GM19351 (cell line): Measurements from ENCODE around the gene ZNF423.
"Not testable (repeated sequence)": the region's sequence is repeated elsewhere in the genome, so short reads cannot be mapped to it uniquely, and the experiment has no call there.

Source experiments
- ATAC-seq: cut with Tn5 transposase; IDR thresholded peaks from one replicate; pipeline ENCODE4 v1.9.1; 2021; ENCODE audit warnings: mild to moderate bottlenecking, moderate library complexity; ENCODE audit not compliant: unreplicated experiment

The ZNF423 gene

DNA sequence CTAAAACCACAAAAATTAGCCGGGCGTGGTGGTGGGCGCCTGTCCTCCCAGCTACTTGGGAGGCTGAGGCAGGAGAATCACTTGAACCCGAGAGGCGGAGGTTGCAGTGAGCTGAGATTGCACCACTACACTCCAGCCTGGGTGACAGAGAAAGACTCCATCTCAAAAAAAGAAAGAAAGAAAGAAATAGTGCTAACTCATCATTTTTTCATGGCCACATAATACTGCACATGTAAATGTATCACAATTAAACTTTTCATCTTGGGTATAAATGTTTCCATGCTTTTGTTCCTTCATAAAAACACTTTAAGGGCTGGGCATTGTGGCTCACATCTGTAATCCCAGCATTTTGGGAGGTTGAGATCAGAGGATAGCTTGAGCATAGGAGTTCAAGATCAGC is 15.9 kb upstream of the ZNF423 start:
- ATAC-seq = not testable (repeated sequence)

DNA sequence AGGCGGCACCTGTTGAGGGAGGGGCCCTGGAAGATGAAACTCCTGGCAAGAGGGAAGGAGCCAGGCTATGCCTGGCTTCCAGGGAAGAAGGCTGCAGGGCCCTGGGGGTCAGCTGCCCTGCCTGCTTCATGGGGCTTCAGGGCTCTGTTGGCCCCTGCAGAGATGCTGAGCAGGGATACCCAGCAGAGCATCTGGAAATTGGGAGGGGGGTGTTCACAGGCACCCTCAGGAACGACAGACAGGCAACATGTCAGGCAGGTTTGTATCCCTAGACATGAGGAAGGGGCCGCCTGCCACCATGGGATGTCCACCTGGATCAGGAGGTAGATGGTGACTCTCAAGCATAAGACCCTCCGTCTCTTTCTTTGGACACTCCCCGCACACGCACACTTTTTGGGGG is 13.8 kb upstream of the ZNF423 start:
- ATAC-seq = no peak

DNA sequence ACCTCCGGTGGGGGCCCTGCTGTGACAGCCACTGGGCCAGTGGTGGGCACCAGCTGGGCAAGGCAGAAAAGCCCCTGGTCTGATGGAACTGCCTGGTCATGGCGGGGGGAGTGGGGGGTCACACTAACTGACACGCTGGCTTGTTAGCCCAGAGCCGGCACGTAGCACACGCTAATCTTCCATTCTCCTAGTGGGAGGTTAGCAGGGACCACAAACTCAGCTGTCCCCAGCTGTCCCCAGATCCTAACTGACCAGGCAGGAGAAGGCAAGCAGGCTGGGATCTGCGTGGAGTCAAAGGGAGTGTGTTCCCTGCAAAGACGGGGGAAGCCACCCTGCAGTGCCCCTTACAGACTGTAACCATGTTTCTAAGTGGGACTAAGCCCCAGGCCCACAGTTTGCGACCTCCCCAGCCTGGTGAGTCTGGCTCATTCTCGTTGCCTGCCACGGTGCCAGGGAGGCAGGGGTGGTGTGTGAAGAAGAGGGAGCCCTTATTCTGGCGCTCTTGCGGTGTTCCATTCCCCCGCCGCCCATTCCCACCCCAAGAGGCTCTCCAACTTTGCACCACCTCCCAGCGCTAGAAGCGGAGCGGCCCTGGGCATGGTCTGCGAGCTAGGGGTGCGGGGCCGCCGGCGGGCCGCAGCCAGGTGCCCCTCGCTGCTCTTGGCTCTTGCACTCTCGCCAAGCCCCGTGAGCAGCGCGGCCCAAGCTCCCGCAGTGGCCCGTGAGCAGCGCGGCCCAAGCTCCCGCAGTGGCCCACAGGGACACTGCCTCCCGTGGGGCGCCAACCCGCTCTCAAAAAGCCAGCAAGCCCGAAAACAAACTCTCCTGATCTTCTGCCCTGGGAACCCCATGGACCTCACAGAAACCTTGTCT is 12.1 kb upstream of the ZNF423 start:
- no peak for ATAC-seq

DNA sequence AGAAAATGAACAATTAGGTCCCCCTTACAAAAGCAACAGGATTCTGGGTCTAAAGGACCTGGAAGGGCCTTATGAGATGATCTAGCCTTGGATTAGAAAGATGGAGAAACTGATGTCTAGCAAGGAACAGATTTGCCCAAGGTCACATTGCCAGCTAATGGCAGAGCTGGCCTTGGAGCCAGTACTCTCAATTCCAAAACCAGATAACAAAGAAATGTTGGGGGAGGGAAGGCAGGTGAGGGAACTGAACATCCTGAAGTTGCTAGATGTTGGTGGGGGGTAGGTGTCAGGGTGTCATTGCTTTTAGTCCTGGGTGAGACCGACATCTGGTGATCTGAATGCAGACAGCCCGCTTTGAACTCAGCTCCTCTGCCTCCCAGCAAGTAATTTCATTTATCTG is 11.3 kb upstream of the ZNF423 start:
- no peak for ATAC-seq

DNA sequence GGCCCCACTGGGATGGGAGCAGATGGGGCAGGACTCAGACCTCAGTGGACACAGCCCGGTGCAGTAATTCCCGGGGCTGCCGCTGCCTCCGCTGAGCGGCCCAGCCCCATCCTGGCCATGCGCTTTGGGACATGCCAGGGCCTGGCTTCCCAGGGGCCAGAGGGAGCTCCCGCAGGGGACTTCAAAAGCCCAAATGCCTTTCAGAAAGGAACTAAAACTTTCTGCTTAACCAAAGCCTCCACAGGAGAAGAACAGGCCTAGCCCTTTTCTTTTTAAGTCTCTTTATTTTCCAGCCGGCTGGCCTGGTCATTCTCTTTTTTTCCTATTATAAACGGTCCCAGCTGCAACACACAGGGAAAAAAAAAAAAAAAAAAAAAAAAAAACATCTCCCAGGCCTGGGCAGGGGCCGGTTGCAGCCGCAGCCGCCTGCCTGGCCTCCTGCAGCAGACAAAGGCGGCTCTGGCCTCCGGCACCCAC is 10.7 kb upstream of the ZNF423 start:
- no peak for ATAC-seq

DNA sequence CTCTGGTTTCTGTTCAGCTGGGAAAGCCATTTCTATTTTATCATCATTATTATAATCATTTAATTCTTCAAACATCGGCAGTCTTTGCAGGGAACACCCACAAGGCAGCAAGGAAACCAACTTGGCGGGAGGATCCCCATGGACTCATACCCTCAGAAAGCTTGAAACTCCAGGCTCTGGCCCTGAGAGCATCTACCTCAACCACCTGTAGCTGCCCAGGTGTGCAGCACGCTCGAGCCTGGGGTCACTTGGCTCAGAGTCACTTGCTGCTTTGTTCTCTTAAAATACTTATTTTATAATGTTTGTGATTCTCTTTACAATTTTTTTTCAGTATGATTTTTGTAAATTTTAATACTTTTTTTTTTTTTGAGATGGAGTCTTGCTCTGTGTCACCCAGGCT is 6.8 kb upstream of the ZNF423 start:
- no peak for ATAC-seq

DNA sequence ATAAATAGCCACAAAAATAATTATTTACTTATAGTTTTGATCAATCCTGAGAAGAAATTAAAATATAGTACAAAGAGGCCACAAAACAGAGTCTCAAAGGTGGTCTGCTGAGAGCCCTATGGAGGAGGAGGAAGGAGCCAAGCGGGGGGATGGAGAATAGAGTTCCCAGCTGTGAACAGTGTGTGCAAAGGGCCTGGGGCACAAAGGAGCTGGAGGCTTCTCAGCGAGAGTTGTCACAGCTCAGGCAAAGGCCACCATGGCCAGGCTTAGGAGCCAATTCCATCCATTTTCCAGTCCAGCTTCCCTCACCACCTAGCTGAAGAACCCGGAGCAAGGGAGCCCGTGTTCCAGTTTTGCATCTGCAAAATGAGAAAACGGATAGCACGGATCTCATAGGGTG is 5.4 kb upstream of the ZNF423 start:
- no peak for ATAC-seq

DNA sequence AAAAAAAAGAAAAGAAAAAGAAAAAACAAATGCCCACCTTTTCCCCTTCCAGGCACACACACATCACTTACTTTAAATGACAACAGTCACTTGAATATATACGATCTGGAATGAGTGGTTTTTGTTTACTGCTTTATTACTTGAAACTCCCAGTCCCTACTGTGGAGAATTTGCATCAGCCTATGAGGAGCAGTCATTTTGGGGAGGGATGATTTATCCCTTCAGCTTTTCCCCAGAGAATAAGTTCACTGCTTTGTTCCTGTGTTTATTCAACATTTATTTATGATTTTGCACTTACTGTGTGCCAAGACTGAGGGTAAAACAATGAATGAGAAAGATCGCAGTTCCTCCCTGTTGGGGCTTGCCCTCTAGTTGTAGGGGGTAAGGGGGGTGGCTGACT is 4.7 kb upstream of the ZNF423 start:
- no peak for ATAC-seq

DNA sequence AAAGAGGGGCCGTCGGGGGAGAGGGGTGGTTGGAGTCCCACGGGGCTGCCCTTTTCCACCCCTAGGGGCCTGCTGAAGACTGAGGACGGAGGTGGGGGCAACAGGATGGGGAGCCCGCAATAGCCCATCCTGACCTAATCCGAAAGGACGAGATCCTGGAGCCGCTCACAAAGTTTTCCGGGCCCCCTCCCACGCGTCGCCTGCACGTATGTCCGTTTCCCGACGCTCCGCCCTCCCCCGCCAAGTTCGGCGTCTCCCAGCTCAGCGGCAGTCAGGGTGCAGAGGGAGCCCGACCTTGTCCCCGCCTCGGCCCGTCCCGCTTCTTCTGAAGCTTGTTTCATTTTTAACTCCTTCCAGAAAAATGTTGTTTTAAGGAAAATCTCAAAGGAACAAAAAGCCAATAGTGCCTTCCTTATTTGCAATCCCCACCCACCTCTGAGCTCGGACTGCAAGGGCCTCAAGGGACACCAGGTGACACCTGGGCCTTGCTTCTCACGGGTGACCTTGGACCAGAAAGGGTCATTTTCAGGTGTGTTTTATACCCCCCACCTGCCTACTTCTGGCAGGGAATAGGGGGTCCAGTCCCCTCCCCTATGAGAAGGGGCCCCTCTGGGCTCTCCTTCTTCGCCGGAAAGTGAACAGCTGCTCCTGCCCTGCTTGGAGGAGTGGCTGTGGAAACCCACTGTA is 3.4 kb upstream of the ZNF423 start:
- no peak for ATAC-seq

DNA sequence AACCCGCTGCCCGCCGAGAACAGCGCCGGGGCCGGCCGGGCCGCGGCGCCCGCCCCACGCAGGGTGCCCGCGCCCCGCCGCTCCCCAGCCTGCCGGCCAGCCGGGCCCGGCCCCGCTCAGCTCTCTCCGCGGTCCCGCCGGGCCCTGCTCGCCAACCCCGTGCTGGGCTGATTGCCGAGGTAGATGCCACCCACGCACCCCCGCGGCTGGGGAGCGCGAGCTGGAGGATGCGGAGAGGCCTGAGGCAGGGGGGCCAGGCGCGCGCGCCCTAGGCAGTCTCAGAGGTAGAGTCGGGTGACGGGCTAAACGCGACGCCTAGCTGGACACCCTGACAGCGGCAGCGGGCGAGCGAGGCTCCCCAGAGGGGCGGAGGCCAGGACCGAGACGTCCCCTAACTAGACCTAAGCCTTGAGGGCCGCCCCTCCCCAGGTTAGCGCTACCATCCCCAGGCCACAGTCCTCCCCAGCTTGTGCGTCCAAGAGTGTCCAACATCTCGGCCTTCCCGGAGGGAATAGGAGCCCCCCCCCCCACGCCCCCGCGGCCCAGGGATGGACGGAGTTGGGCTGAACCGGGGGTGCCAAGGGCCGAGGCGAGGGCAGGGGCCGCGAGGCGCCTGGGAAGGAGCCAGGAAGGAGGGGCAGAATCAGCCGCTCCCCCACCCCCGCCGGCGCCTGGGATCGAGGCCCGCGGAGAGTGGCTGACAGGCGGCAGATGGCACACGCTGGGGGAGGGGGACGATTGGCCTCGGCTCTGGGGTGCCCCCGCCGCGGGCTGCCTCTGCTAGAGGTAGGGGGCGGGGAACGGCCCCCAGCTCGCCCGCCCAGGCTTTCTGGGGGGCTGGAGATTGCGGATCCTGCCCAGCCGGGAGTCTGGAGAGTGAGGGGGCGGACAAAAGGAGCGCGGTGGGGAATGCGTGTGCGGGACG is 2.5 kb upstream of the ZNF423 start:
- ATAC-seq = no peak

DNA sequence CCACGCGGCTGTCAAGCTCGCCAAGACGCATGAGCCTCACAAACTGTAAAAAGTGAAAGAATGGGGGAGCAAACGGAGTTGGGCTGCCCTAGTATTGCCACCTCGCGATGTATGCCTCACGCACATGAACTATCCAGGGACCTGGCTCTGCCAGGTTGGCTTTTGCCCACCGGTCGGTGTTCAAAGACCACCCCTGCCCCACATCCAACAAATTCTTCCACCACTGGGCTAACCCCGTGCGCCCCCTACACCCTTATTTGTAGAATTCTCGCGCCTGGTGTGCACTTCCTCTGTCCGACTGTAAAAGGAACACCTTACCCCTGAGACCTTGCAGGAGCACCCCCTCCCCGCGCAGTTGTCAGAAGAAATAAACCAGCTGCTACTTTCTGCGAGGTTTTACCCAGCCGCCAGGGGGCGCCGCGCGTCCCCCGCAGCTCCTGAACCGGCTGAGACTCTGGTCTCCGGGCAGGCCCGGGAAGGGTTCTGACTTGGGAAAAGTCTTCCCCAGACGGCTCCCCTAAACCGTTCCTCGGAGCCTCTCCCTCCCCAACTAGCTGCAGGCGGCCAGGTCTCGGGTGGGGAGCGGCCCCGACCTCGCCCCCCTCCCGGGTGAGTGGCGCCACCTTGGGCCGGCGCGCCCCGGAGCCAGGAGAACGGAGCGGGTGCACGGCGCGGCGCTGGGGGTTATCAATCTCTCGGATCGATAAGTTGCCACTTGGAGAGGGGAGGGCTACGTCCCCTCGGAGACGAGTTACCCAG is 1.7 kb upstream of the ZNF423 start:
- ATAC-seq = no peak

DNA sequence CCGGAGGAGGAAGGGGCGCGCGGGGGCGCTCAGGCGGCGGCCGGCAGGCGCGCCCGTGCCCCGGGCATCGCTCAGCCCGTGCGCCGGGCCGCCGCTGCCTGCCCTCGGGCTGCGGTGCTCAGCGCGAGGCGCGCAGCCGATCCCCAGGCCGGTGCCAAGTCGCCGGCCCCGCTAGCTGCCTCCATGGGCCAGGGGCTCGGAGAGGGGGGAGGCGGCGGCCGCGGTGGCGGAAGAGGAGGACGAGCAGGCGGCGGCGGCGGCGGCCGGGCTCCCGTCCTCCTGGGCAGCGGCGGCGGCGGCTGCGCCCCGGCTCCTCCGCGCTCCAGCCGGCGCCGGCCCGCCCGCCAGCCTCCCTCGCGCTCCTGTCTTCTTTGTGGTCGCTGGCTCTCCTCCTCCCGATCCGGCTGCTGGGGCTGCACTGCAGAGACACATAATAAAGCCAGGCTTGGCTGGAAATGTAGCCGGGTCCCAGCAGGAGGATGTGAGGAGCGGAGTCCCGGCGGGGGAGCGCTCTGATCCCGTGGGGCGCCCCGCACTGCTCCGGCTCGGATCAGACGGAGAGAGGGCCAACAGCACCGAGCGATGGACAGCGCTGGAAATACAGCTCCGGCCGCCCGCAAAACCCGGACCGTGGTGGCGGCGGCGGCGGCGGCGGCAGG is 889 bp upstream of the ZNF423 start:
- ATAC-seq = no peak

DNA sequence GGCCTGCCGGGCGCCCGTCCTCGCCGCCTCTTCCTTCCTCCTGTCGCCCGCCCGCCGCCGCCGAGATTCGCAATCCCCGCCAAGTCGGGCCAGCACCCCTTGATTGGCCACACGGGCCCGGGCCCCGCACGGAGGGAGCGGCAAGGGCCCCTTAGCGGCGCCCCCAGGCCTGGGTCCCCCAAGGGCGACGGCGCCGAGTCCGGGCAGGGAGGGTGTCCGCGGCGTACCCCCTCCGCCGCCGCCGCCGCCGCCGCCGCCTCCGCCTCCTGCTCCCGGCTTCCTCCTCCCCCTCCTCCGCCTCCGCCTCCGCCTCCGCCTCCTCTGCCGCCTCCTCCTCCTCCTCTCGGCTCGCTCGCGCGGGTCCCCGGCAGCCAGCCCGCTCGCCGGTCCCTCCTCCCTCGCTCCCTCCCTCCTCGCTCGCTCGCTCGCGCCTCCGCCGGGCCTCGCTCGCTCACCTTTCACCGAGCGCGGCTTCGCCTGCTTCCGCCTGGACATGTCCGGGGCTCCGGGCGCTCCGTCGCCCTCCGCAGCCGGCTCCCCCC is 561 bp downstream of the ZNF423 start:
- ATAC-seq = peak; percentile 58

DNA sequence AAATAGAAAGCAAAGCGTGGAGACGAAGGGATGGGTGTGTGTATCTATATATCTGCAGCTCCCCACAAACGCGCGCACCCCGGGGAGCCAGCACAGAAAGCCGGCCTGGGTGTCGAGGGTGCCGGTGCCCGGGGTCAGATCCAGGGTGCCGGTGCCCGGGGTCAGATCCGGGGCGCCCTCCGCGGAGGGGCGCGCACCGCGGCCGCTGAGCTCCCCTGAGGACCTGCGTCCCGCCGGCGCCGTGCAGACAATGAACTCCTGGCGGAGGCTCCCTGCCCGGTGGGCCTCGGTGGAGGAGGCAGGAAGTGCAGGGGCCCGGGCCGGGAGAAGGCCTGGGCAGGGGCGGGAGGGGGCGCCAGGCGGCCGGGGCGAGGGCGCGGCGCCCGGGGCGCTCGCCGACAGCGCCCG is 1.1 kb downstream of the ZNF423 start:
- ATAC-seq = peak; percentile 8

DNA sequence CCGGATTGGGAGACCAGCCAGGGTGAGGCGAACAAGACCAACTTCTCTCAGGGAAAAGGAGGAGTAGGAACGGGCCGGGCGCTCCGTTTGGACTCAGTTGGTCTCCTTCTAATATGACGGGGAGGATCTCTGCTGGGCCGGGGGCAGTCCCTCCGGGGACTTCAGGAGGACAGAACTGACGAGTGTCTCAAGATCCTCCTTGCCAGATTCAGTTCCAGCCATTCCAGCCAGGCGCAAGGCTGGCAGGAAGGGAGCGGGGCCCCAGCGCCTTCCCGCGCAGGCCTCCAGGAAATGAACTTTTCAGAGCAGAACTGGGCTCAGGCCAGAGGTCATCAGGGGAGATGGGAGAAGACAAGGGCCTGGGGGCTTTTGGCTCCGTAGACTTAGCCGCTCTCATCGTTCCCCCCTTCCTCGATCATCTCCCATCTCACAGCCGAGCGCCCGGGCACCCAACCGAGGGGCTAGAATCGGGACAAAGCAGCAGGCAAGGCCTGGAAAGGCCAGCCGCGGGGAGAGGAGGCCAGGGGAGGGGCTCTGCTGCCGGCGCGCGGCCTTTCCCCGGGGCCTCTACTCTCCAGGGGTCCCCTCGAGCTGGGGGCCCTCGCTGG is 1.6 kb downstream of the ZNF423 start:
- no peak for ATAC-seq

DNA sequence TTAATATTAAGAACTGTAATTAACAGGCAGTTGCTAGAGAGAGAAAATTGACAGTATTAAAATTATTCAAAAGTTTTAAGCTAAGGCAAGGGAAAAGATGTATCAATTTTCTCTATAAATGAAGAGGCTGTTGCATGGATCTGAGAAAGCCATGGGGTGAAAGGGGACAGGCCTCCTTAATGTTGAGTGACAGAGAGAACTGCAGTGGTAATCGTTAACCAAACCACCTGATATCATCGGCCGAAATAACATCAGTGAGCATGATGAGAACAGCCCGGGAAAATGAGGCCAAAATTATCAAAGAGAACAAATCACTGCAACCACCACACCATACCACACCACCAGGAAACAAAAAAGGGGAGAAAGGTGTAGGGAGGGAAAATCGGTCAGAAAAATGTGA is 3.6 kb downstream of the ZNF423 start:
- no peak for ATAC-seq

DNA sequence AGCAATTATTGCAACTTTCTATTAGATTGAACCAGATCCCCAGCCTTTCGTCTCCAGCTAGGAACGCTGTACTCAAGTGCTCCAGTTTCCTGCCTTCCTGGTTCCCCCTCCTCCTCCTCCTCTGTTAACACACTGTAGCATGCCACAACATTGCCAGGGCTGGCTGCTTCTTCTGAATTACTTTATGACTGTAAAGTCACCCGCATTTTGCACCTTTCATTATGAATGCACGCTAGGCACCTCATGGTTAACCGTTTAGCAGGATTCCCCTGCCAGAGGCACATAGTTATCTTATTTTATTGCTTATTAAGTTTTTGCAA is 4.5 kb downstream of the ZNF423 start:
- no peak for ATAC-seq

DNA sequence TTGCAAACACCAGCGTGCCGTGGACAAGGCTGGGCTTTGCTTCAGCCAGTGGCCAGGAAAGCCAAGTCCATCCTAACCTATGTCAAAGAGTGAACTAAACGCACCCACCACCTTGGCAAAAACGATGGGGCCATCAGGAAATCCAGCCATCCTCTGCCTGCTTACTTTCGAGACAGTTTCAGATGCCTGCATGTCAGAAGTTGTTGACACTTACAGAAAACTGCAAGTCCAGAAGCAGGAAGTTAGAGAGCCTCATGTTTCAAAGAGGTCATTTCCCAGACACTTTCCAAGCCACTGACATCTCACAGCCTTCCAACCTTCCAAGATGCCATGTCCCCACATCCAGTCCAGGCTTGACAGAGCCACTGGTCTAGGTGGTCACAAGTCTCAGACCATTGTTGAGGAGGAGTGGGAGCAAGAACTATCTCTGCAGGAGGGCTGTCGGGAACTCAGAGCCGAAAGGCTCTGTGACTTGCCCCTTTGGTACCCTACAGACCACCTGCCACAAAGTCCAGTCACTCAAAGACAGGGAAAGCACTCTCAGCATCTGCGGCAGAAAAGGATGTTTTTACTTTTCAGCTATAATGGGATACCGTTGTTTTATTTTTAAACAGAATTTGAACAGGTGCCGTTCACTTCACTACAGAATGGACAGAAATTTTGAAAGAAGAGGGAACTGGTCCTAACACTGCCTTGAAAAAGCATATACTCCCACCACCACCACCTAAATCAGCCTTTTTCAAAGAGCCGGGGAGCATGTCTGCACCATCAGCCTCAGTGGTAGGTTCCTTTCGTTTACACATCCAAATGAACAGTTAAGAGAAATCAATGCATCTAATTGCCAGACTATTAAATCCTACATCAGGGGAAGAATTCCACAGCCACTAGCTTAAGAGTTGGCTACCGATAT is 5.1 kb downstream of the ZNF423 start:
- no peak for ATAC-seq

DNA sequence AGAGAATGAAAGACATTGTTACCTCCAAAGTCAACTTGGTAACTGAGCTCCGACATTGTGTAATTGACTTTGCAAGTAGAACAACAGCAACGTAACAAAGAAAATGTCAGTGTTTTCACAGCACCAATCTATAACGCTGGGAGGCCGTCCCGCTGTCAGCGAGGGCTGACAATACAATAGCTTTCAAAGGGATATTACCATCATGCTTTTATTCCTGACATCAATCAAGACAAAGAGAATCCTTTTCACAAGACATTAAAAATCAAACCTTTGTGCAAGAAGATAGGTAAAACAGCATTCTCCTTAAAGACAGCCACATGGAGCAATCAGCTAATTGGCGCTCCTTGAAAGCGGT is 6.2 kb downstream of the ZNF423 start:
- no peak for ATAC-seq
